AG08395 (cell line): Measurements from ENCODE around the gene SMNDC1.

Source experiments
- DNase-seq: peaks from one replicate; pipeline ENCODE4 v3.0.0; 2012; ENCODE audit warnings: mixed read lengths, low spot score

SMNDC1 gene

DNA sequence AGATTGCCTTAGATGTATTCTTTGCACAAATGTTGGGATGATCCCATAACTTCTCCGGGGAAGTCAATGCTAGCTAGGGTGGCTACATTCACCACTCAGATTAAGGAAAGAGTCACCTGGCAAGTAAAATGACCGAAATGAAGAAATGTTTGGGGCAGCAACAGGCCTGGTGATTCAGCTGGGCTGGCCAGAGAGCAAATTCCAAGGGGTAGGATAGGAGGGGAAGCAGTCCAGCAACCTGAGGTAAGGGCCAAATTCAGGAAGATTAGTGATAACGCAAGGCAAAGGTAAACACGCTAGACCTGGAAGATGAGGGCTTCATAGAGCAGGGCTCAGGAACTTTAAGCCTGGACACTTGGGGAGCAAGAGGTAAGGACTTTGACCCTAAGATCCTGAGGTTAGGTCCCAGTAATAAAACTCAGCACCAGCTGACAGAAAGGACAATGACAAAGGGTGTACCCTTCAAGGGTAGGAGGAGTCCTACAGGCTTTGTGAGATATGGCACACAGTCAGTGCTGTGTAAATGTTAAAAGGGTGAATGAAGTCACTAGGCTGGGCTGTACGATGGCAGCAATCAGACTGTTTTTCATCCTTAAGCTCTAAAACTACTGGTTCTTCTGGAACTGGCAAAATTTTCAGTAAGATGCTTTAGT, 22.7 kb upstream of the SMNDC1 start:
- DNase-seq = no peak

DNA sequence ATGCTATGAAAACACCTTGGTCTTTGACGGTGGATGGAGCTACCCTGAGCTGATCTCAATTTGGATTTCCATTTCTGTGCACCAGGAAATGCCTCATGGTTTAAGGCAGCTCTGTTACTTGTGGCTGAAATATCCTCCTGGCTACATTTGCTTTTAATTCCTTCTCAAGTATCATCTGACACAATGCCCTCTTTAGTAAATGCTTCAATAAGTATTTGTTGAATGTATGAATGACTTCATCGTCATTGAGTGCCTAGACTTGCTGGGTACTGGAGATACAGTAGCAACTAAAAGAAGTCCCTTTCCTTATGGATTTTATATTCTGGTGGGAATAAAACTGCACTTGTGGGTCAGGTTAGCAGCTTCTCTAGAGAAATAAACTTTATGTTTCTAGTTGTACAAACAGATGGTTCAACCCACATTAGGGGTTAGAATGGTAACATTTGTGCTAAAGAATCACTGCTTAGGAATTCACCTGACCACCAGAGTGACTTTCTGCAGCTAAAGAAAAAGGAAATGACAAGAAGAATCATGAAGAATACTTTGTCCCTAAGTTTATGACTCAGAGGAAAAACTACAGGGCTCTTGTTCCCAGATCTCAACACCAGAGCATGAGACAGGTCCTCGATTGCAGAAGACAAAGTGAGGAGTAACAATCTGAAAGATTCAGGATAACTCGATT, 21.8 kb upstream of the SMNDC1 start:
- peak; percentile 74 for DNase-seq

DNA sequence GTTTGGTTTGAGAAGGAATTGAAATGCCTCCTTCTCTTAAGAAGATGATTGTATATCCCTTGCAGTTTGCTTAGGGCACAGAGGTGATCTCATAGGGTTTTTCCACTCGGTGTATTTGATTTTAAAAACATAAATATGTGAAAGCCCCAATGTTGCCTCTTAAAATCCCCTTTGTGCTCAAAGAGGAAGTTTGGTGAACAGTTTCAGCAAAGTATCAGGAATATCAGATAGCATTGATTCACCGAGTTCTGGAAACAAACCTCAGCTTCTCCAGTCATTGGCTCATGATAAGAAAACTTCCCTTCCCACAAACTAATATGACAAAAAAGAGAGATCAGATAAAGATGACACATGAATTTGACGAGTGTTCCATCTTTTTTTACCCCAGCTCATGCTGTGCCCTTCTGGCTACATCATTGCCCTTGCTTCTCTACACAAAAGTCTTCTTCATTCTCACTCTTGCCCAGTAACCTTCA, 20.1 kb upstream of the SMNDC1 start:
- no peak for DNase-seq

DNA sequence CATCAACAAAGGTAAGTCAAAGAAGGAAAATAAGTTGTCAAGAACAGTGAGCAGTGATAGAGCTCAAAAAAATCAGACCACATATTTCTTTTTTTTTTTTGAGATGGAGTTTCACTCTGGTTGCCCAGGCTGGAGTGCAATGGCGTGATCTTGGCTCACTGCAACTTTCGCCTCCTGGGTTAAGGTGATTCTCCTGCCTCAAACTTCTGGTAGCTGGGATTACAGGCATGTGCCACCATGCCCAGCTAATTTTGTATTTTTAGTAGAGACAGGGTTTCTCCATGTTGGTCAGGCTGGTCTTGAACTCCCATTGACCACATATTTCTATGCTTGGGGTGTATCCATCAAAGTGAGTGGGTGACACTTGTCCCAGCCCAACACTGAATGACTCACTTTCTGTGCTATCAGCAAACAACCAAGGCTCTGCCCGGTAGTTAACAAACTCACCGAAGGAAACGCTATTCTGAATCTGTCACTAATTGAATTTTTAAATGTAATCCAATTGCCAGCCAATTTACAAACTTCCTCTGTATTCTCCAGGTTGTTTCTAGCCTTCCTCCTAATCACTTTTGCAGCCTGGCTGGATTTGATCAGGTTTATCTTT, 19.6 kb upstream of the SMNDC1 start:
- DNase-seq = no peak

DNA sequence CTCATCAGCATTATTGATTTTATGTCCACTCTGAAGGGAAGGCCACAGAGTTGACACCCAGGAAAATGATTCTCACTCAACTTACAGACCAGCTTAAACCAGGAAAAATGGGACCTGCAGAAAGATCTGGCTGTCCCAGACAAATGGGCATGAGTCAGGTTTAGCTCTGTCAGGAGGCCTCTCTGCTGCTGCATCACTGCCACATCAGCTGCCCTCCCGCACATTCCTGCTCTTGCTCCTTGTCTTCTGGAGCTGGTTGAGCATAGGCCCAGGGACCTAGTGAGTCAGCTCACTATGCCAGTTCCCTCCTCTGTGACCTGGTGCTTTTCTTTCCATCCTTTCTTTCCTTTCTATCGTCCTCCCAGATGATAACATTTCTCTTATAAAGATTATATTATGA, 18.8 kb upstream of the SMNDC1 start:
- peak; percentile 93 for DNase-seq

DNA sequence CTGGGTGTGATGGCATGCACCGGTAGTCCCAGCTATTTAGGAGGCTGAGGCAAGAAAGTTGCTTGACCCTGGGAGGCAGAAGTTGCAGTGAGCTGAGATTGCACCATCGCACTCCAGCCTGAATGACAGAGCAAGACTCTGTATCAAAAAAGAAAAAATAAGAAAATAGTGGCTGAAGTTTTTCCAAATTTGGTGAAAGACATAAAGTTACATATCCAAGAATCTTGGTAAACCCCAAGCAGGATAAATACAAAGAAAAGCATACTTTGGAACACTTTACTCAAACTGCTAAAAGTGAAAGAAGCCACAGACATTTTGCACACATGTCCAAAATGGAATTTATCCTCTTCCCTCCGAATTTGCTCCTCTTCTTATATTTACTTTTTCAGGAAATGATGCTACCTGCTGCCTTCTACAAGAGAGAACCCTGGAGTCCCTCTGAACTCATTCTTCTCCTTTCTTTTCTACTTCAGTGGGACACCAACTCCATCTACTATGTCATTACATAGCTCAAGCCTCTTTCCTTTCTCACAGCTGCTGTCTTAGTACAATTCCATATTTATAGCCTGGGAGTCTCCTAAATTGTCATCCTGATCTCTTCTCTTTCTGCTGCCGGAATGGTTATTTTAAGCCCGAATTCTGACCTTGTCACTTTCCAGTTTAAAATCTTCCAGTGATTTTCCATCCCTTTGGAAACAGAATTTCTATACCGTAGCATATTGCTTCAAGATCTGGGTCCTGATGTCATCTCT, 17.3 kb upstream of the SMNDC1 start:
- no peak for DNase-seq

GRCh38 chr10:110317866-110318850, 13.4 kb upstream of the SMNDC1 start:
- DNase-seq = no peak

DNA sequence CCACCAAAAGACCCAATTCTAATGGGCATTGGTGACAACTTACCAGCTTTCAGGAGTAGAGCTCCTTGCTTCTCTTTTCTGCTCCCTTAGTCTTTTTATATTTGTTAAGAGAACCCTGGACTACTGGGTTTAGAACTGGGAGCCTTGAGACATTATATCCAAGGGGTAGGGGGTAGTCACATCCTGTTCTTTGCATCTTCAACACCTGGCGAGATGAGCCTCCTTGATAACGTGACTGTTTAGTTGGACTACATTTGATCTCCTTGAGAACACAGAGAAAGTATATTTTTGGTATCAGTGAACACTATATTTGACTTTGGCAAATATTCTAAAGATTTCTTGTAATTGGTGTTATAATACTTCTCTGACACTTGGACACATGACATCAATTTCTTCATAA, 9.0 kb upstream of the SMNDC1 start:
- no peak for DNase-seq

GRCh38 chr10:110312206-110312605, 7.5 kb upstream of the SMNDC1 start:
- DNase-seq = no peak

GRCh38 chr10:110311357-110311949, 6.7 kb upstream of the SMNDC1 start:
- peak; percentile 68 for DNase-seq

DNA sequence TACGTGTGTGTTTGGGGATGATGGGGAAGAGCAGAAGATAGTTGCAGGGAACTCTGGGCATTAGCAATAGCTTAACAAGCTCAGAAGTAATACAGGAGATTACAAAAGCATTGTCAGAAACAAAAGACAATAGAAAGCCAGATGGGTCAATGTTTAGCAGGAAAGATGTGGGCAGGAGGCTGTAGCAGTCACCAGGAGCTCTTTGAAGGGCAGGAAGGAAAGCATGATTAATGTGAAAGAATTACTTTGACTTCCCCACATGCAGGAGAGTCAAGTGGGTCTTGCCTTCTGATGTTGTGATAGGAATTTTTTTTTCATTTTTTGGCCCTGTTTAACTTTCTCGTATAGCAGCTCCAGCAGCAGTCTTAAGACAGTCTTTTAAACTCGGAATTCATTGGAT, 6.0 kb upstream of the SMNDC1 start:
- DNase-seq = no peak

DNA sequence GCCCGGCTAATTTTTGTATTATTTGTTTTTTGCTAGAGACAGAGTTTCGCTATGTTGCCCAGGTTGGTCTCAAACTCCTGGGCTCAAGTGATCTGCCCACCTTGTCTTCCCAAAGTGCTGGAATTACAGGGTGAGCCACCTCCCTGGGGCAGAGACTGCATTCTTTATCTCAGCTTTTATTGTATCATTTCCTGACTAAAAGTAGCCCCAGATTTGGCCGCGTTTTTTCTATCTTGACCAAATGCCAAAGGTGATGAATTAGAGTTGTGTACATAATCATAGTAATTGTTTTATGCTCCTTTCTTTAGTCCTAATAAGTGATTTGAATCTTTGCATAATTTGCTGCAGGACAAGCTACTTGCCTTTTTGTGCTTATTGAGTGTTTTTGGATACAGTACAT, 3.1 kb upstream of the SMNDC1 start:
- no peak for DNase-seq

DNA sequence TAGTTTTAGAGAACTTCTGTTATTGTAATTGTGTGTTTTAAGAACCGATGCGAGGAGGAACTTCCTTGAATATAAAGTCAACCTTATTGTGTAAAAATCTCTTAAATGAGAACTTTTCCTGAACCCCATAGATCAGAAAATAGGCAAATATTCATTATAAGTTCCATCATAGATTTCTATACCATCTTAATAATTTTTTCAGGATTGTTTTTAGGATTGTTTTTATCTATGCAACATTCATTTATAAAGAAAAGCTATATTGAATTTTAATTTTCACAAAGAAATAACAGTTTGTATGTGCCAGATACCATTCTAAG, 1.7 kb upstream of the SMNDC1 start:
- no peak for DNase-seq

DNA sequence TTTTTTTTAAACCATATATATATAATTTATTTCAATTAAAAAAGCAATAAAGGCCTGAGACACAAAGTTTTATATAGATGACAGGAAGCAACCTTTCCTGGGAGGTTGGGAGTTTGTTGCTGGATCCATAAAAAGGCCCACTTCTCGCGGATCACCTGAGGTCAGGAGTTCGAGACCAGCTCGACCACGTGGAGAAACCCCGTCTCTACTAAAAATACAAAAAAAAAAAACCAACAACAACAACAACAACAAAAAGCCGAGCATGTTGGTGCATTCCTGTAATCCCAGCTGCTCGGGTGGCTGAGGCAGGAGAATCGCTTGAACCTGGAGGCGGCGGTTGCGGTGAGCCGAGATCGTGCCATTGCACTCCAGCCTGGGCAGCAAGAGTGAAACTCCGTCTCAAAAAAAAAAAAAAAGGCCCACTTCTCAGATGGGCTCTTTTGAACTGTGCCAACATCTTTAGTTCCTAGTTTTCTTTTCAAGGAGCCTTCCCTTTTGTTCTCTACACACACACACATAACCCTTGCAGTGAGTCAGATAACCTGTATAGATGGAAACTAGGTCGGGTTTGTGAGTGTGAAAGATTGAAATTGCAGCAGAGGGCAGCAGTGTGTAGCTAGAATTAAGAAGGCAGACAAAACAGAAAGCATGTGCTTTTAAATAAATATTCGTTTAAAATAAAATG, 1.2 kb upstream of the SMNDC1 start:
- DNase-seq = peak; percentile 69

DNA sequence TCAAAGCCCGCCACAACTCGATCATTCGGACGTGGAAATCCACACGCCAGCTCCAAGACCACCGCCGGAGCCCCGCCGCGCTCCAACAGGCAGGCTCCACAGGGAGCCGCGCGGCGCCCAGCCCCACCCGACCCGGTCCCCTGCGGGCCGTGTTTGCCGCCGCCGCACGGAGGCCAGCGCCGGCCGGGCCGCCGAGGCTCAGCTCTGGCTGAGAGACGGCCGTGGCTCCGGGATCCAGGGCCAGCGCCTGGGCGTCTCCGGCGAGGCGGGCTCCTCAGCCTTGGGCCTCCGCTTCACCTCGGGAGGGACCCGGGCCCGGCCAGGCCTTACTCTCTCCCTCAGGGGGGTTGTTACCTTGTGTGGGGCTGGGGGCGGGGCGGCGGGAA, 333 bp downstream of the SMNDC1 start:
- peak; percentile 47 for DNase-seq

GRCh38 chr10:110303681-110304080, 1.0 kb downstream of the SMNDC1 start:
- no peak for DNase-seq

DNA sequence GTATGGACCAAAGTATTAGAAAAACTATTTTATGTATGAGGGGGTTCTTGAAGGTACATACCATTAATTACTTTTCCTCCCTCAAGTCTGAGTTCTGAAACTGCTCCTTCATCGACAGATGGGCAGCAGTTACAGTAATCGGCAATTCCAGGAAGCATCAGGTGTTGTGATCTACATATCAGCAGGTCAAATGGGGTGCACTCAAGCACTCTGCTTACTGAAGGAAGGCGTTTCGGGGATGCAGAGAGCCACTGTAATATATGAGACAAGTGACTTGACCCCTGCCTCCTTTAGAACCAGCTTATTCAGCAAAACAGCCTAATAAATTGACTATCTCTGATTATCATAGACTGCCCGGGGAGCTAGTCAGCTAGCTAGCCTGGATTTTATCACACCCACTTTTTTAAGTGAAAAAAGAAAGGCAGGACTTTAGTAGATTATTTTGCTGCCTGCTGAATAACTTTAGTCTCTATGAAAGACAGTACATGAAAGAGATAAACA, 4.2 kb downstream of the SMNDC1 start:
- DNase-seq = no peak

- DNase-seq = no peak
These were observed 7.8 kb downstream of the SMNDC1 start for GRCh38 chr10:110296966-110297365.

- DNase-seq = no peak
These were observed 17.9 kb downstream of the SMNDC1 start for GRCh38 chr10:110286841-110287240.

GRCh38 chr10:110285501-110285900, 19.2 kb downstream of the SMNDC1 start:
- no peak for DNase-seq

- no peak for DNase-seq
These were observed 20.5 kb downstream of the SMNDC1 start for GRCh38 chr10:110284262-110284661.
